Muscle layer of colon (tissue), 2 donors: Measurements from ENCODE around the gene PARS2.

Experiments
- H3K27ac ChIP-seq: one replicate; pipeline ENCODE4 v1.7.0; 2013; ENCODE audit warnings: low read depth, mild to moderate bottlenecking, low read length, moderate library complexity
- H3K27me3 ChIP-seq, 2 donors: one replicate each; pipeline ENCODE4 v1.7.0; 2013; ENCODE audit warnings: low read length in 2 of 2, mild to moderate bottlenecking in 2 of 2; ENCODE audit not compliant: insufficient read depth in 2 of 2, control insufficient read depth in 1 of 2
- H3K36me3 ChIP-seq: one replicate; pipeline ENCODE4 v1.7.0; 2013; ENCODE audit warnings: mild to moderate bottlenecking, low read length; ENCODE audit not compliant: insufficient read depth
- H3K4me1 ChIP-seq: one replicate; pipeline ENCODE4 v1.7.0; 2013; ENCODE audit warnings: mild to moderate bottlenecking, low read length; ENCODE audit not compliant: insufficient read depth
- H3K4me3 ChIP-seq, 2 donors: one replicate each; pipeline ENCODE4 v1.7.0; 2013; ENCODE audit warnings: low read length in 2 of 2, low read depth in 1 of 2, mild to moderate bottlenecking in 1 of 2, moderate library complexity in 1 of 2
- H3K9ac ChIP-seq: one replicate; pipeline ENCODE4 v1.7.0; 2013; ENCODE audit warnings: low read length
- H3K9me3 ChIP-seq: one replicate; pipeline ENCODE4 v1.7.0; 2013; ENCODE audit warnings: mild to moderate bottlenecking, low read length
- donor health status: abdominal sarcoma.
- donor health status: Adenocarcinoma of cecum.

PARS2 gene

DNA sequence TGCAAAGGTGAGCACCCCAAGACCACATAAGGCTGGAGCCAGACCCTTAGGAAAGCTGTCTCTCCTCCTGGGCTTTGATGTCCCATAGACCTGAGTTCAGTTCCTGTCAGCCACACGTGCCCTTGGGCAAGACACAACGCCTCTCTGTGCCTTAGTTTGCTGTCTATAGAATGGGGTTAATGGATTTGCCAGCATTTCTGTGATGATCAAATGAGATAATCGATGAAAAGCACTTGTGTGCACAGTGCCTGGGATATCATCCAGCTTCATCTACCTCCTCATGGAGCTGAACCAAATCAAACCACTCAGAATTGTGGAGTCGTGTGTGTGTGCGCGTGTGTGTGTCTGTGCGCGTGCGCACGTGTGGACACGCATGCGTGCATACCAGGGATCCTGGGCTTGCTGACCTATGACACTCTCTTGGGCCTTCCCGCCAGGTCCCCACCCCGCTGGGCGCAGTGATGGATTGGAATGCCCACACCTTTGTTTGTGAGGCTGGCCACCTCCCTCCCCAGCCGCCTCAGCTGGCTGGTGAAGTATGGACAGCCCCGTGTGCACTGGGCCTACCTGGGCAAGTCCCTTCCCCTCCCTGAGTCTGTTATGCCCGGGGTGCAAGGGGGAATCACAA lies 31.6 kb upstream of the PARS2 start:
- Histone ChIP-seq H3K4me1 (peaks cover 50% of the 10 kb centered on the region), H3K9me3 (peaks cover 5% of the 10 kb centered on the region), H3K36me3 (no peaks in the 10 kb centered on the region), H3K9ac (no peak overlapping the region), H3K4me3 (no peak overlapping the region), H3K27ac (no peak overlapping the region), H3K27me3 (no peaks in the 10 kb centered on the region)

DNA sequence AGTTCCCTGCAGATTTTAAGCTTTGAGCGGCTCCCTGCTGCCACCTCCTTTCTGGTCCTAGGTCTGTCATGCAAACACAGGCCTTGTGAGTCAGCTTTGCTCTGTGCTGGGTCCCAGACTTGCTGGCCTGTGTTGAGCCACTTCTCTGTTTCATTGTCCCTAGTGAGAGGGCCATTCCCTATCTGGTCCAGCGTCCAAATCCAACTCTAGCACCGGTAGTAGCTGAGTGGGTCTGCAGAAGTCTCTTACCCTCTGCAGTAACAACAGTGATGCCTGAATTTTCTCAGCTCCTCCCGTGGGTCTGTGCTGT lies 31.0 kb upstream of the PARS2 start:
- Histone ChIP-seq H3K9ac (no peak overlapping the region), H3K4me3 (no peak overlapping the region), H3K4me1 (peaks cover 53% of the 10 kb centered on the region), H3K27ac (peak overlapping the region; percentile 7), H3K27me3 (no peaks in the 10 kb centered on the region), H3K9me3 (peaks cover 5% of the 10 kb centered on the region), H3K36me3 (no peaks in the 10 kb centered on the region)

DNA sequence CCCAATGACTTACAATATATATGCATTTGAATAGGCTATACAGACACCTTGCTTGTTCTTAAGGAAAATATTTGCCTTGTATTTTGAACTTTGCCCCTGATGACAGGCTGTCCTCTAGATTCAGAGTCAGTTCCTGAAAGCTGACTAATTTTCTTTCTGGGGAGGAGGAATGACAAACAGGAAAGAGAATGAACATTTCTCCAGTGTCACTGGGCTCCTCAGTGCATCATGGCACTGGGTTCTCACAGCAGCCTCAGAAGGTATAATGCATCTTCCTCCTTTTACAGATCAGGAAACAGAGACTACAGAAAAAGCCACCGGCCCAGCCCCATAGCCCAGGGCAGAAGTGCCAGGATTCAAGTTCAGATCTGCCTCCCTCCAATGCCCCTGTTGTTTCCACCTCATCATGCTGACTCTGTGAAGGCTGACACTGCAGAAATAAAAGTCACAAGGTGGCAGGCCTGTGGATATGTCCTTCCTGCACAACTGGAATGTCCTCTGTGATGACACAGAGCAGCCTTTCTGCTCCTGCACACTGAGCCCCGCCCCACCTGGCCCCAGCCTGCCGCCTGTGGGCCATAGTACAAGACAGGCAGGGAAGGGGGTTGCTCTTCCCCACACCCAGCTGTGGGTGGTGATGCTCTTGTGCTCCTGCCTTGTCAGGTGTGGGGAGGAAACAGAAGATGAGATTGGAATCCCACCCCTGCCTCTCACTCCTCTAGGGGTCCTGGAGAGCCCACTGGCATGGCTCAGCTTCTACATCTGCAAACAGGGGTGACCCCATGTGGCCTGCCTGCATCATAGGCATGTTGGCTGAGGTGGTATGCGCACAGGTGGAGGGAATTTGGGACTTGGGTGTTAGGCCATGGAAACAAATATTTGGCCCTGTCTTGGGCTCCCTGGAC lies 30.4 kb upstream of the PARS2 start:
- peaks cover 5% of the 10 kb centered on the region for H3K9me3 ChIP-seq
- peaks cover 49% of the 10 kb centered on the region for H3K4me1 ChIP-seq
- no peaks in the 10 kb centered on the region for H3K27me3 ChIP-seq
- no peak overlapping the region for H3K9ac ChIP-seq
- H3K4me3 ChIP-seq: no peak overlapping the region
- H3K27ac ChIP-seq: peak overlapping the region; percentile 7
- H3K36me3 ChIP-seq: no peaks in the 10 kb centered on the region

DNA sequence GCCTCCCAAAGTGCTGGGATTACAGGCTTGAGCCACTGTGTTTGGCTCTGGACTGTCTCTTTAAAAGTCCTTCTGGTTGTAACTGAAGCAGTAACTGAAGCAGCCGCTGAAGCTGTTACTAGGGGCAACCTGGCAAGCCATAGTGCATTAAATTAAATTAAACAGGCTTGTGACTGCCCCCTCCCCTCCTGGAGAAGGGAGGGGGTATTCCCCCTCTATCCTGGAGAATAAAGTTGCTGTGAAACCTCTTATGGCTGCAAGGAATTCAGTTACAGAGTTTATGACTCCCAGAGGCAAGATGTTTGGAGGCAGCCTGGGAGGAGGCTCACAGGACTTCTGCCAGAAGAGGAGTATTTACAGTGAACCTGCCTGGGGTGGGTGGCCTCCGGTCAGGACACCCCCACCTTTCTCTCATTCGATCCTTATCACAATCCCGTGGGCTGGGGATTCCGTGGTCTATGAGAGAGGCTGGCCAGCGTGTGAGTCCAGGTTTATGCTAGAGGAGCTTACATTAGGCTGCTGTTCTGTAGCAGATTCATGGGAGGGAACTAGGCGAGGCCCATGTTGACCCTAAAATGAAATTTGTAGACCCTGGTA lies 28.5 kb upstream of the PARS2 start:
- H3K27ac ChIP-seq: peak overlapping the region; percentile 72
- H3K4me3 ChIP-seq: no peak overlapping the region
- no peaks in the 10 kb centered on the region for H3K36me3 ChIP-seq
- H3K9me3 ChIP-seq: peaks cover 5% of the 10 kb centered on the region
- H3K27me3 ChIP-seq: no peaks in the 10 kb centered on the region
- H3K9ac ChIP-seq: no peak overlapping the region
- H3K4me1 ChIP-seq: peaks cover 52% of the 10 kb centered on the region

DNA sequence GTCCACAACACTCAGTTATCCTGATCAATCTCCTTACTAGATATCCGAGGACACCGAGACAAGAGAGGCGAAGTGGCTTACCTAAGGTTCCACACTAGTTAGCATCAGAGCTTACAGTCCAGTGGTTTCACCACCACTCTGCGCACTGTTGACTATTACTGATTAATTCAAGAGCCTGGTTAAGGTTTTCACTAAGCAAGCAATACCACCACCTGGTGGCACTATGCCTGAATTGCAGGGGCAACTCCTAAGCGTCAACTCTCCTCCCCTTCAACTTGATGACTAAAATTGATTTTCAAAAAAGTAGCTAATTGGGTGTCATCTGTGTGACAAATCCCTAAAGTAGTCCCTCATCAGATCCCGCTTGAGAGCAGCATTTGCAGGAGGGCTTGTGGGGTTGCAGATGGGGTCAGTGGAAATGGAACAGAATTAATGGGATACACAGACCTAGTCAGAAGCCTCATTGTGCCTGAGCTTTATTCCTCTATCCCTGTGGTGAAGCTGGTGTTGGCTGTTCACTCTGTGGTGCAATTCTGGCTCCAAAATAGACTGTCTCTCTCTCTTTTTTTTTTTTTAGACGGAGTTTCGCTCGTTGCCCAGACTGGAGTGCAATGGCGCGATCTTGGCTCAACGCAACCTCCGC lies 27.7 kb upstream of the PARS2 start:
- Histone ChIP-seq H3K36me3 (no peaks in the 10 kb centered on the region), H3K9me3 (peaks cover 5% of the 10 kb centered on the region)

DNA sequence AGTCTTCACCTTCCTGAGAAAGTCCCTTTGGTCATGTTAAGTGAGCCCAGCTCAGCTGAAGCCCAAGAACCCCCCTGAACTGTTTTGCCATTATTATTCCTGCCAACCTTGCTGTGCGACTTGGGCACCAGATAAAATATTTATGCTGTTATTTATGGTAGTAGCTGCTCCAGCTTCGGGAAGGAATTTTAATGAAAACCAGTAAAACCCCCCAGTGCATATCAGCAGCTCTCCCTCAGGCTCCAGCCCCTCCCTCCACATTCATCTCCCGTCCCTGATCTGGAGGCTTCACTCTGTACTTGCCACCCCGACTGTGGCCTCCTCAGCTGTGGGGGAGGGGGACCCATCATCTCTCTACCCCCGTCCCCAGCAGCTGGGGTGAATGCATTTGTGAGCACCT lies 24.1 kb upstream of the PARS2 start:
- H3K36me3 ChIP-seq: no peaks in the 10 kb centered on the region
- H3K27me3 ChIP-seq: no peaks in the 10 kb centered on the region
- no peak overlapping the region for H3K27ac ChIP-seq
- peaks cover 5% of the 10 kb centered on the region for H3K9me3 ChIP-seq
- no peak overlapping the region for H3K9ac ChIP-seq
- H3K4me1 ChIP-seq: peaks cover 42% of the 10 kb centered on the region
- no peak overlapping the region for H3K4me3 ChIP-seq

More for the DNA sequence above, 27.7 kb upstream of the PARS2 start:
- Histone ChIP-seq H3K27ac (no peak overlapping the region), H3K9ac (no peak overlapping the region), H3K27me3 (no peaks in the 10 kb centered on the region), H3K4me3 (peak overlapping the region in 1 of 2 donors; percentile 16), H3K4me1 (peaks cover 52% of the 10 kb centered on the region)

DNA sequence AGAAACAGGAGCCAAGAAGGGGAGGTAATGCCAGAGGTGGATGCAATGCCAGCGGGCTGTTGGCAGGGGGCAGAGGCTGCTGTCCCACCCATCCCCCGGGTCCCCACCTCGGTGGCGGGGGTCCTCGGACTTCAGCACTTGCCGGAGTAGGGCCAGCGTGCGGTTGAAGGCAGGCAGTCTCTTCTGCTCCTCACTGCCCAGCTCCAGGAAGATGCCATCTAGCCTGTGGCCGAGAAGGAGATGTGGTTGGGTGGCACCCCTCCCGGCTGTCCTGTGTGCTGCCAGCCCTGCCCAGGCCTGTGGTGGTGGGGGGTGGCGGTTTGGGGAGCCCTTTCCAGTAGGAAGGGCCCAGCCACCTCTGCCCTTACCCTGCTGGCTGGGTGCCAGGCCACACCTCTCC lies 23.3 kb upstream of the PARS2 start:
- H3K4me3 ChIP-seq: no peak overlapping the region
- peaks cover 34% of the 10 kb centered on the region for H3K4me1 ChIP-seq
- no peak overlapping the region for H3K27ac ChIP-seq
- H3K9me3 ChIP-seq: peaks cover 5% of the 10 kb centered on the region
- no peak overlapping the region for H3K9ac ChIP-seq
- H3K36me3 ChIP-seq: no peaks in the 10 kb centered on the region
- H3K27me3 ChIP-seq: no peaks in the 10 kb centered on the region

DNA sequence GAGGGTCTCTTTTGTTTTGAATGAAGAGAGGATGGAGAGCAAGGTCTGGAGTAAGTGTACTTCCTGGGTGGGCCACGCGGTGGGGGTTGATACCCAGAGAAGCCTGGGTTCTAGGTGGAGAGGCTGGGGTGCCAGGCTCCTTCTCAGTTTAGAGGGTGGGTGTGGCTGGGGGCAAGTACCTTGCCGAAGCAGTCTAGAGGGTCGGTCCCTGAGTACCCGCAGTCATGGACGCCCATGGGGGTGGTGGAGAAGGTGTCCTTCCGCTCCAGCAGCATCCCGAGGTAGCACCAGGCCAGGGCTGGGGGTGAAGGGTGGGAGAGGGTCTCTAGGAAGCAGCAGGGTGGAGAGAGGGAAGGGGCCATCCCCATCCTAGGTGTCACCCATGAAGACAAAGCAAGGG lies 22.5 kb upstream of the PARS2 start:
- Histone ChIP-seq H3K36me3 (no peaks in the 10 kb centered on the region), H3K27me3 (no peaks in the 10 kb centered on the region), H3K27ac (no peak overlapping the region), H3K9ac (no peak overlapping the region), H3K4me3 (no peak overlapping the region), H3K4me1 (peaks cover 27% of the 10 kb centered on the region), H3K9me3 (peaks cover under 1% of the 10 kb centered on the region)

DNA sequence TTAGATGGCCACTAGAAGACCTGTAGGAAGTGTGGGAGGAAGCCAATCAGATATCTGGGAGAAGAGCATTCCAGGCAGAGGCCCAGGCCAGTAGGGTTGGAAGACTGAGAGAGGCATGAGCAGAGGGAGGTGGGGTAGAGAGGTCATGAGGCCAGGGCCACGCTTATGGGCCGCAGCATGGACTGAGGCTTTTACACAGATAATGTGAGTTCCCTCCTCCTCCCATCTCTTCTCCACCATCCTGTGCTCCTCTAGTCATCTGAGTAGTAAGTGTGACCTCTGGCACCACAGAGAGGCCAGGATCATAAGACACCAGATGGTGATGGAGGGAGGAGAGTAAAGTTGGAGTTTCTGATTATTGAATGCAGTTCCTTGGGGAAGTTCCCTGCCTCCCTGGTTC lies 19.7 kb upstream of the PARS2 start:
- peaks cover 0 to 12% of the 10 kb centered on the region in 2 donors for H3K27me3 ChIP-seq

DNA sequence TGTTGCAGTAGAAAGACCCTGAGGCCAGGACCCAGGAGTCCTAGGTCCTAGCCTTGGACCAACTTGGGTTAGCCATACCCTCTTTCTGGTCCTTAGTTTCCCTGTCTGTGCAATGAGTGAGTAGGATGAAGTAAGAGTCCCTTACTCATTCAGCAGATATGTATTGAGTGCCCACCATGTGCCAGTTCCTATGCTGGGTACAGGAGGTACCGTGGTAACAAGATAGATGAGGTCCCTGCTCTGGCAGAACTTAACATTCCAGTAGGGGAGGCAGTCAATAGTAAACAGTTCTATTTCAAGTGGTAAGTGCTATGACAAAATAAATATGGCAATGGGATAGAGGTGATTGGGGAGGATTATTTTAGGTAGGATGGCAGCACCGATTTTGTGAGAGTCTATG lies 18.3 kb upstream of the PARS2 start:
- Histone ChIP-seq H3K4me1 (peaks cover 6% of the 10 kb centered on the region), H3K9ac (no peak overlapping the region), H3K4me3 (no peak overlapping the region), H3K27me3 (peaks cover 0 to 12% of the 10 kb centered on the region in 2 donors), H3K36me3 (no peaks in the 10 kb centered on the region), H3K27ac (no peak overlapping the region), H3K9me3 (no peaks in the 10 kb centered on the region)

More for the DNA sequence above, 19.7 kb upstream of the PARS2 start:
- no peak overlapping the region for H3K9ac ChIP-seq
- H3K36me3 ChIP-seq: no peaks in the 10 kb centered on the region
- H3K9me3 ChIP-seq: no peaks in the 10 kb centered on the region
- H3K27ac ChIP-seq: no peak overlapping the region
- H3K4me1 ChIP-seq: peaks cover 8% of the 10 kb centered on the region
- no peak overlapping the region for H3K4me3 ChIP-seq

DNA sequence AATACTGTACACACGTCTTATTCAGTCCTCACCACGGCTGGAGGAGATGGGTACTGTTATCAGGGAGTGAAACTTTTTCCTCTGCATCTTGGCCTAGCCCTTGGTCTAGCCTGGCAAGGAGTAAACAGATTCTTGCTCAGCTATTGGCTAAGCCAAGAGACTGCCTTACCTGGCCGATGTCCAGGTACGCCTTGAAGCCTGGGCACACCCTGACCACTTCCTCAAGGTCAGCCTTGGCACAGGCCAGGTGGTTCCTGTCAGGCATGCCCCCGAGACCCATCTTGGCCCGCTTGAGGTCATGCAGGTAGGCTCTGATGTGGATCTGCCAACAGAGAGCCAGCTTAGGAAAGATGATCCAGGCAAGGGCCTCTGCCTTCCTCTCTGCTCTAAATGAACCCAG lies 17.8 kb upstream of the PARS2 start:
- Histone ChIP-seq H3K27me3 (peaks cover 0 to 12% of the 10 kb centered on the region in 2 donors), H3K4me3 (no peak overlapping the region), H3K4me1 (peaks cover 10% of the 10 kb centered on the region), H3K27ac (no peak overlapping the region), H3K9ac (no peak overlapping the region), H3K9me3 (no peaks in the 10 kb centered on the region), H3K36me3 (no peaks in the 10 kb centered on the region)
